Ascending aorta (tissue), 2 donors: ENCODE results near the gene ITPA. TPM values are rescaled to one million over a fixed set of nuclear protein-coding genes. Genes with fewer than 3 reads are reported as not detected.

Experiments
- DNase-seq, 2 donors: peaks; one replicate each; pipeline ENCODE4 v3.0.0-alpha.2; 2019; ENCODE audit warnings: low spot score in 2 of 2
- H3K27ac ChIP-seq, 2 donors: fragments of 200-600 bp; sonication (generic); one replicate each; pipeline ENCODE4 v1.5.1; 2016 to 2017; ENCODE audit warnings: mild to moderate bottlenecking in 1 of 2
- H3K27me3 ChIP-seq: fragments of 200-600 bp; sonication (generic); one replicate; pipeline ENCODE4 v1.5.1; 2017
- H3K36me3 ChIP-seq, 2 donors: fragments of 200-600 bp; sonication (generic); one replicate each; pipeline ENCODE4 v1.5.1; 2016
- H3K4me1 ChIP-seq, 2 donors: fragments of 200-600 bp; sonication (generic); one replicate each; pipeline ENCODE4 v1.5.1; 2016 to 2017; ENCODE audit warnings: mild to moderate bottlenecking in 1 of 2
- H3K4me3 ChIP-seq, 2 donors: fragments of 200-600 bp; sonication (generic); one replicate each; pipeline ENCODE4 v1.5.1; 2016 to 2017; ENCODE audit warnings: mild to moderate bottlenecking in 1 of 2
- H3K9me3 ChIP-seq, 2 donors: fragments of 200-600 bp; sonication (generic); one replicate each; pipeline ENCODE4 v1.5.1; 2016
- intact Hi-C: fragments of 100-400 bp; cut with DNase I; formaldehyde crosslinking; loops from one replicate; pipeline ENCODE4 v1.15.1; 2023
- total RNA-seq: library from RNA; depleted of rRNA; stranded (reverse); fragments of >200 nt; gene quantifications from one replicate; pipeline ENCODE4 v1.1.0, GENCODE V29; 2016
- TF ChIP-seq, protein P1 (sequence below), 3 experiments: fragments of 200-600 bp in 2 of 3; fragments of 450-650 bp in 1 of 3; sonication (generic) in 2 of 3; IDR thresholded peaks; one replicate each; pipeline ENCODE4 v1.5.1; 2016 to 2019; ENCODE audit warnings: antibody characterized with exemption in 3 of 3, mild to moderate bottlenecking in 1 of 3, moderate library complexity in 1 of 3

The ITPA gene
- 111 TPM for total RNA-seq

DNA sequence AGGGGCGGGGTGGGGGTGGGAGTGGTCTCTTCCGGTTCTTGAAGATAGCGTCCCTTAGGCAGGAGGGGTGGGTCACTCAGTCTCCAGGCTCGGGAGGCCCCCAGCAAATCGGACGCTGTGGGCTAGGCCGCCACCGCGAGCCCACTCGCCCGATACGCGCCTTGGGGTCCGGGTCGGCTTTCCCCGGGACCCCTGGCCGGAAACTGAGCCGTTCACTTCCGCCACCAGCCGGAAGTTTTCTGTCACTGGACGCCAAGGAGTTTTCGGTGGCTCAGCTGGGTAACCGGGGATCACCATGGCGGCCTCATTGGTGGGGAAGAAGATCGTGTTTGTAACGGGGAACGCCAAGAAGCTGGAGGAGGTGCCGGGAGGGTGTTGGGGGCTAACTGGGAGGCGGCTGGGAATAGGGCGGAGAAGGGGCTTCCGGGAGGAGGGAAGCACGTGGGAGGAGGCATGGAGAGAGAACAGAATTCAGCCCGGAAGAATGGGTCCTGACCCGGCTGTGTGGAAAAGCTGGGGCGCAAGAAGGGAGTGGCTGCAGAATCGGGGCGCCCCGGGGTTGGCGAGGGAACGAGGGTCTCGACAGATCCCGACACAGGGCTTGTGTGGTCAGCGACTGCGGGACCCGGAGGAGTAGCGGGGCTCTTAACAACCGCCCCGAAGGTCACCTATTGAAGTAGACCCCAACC is at the start of gene ITPA:
ITPA (plus strand) TSS at position 242 of the 689 bp plus-strand sequence; CDS start at position 296, 54 bp downstream.
- Histone ChIP-seq H3K36me3 (peaks cover 0 to 12% of the 10 kb centered on the region in 2 donors), H3K4me3 (peak within 1 kb of the TSS; percentile 93 to 96), H3K9me3 (no peaks in the 10 kb centered on the region), H3K27ac (peak within 1 kb of the TSS; percentile 84 to 92), H3K4me1 (peaks cover 4 to 7% of the 10 kb centered on the region in 2 donors), H3K27me3 (no peaks in the 10 kb centered on the region)
- peak in 1 of 2 donors; percentile 69 for DNase-seq
- intact Hi-C loops, result loop anchor here (10.0 kb wide), 1 partner anchor 195 kb away; the partner anchor contains the start of gene DNAAF9
- TF ChIP-seq, protein P1, sequence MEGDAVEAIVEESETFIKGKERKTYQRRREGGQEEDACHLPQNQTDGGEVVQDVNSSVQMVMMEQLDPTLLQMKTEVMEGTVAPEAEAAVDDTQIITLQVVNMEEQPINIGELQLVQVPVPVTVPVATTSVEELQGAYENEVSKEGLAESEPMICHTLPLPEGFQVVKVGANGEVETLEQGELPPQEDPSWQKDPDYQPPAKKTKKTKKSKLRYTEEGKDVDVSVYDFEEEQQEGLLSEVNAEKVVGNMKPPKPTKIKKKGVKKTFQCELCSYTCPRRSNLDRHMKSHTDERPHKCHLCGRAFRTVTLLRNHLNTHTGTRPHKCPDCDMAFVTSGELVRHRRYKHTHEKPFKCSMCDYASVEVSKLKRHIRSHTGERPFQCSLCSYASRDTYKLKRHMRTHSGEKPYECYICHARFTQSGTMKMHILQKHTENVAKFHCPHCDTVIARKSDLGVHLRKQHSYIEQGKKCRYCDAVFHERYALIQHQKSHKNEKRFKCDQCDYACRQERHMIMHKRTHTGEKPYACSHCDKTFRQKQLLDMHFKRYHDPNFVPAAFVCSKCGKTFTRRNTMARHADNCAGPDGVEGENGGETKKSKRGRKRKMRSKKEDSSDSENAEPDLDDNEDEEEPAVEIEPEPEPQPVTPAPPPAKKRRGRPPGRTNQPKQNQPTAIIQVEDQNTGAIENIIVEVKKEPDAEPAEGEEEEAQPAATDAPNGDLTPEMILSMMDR (IDR thresholded peaks at IDR 0.05), result peak in 1 of 3 experiments; percentile 4

DNA sequence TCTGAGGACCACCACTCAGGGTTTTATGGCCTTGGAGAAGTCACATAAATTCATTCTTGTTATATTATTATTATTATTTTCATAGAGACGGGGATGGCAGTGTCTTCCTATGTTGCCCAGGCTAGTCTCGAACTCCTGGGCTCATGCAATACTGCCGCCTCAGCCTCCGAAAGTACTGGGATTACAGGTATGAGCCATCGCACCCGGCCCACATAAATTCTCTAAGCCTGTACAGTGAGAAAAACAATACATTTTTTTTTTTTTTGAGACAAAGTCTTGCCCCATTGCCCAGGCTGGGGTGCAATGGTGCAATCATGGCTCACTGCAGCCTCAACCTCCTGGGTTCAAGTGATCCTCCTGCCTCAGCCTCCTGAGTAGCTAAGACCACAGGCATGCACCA is 48.9 kb upstream of the ITPA start:
- H3K9me3 ChIP-seq, result no peaks in the 10 kb centered on the region
- H3K27me3 ChIP-seq, result no peaks in the 10 kb centered on the region
- peaks cover 12 to 27% of the 10 kb centered on the region in 2 donors for H3K4me1 ChIP-seq
- H3K4me3 ChIP-seq, result peak overlapping the region in 1 of 2 donors; percentile 94
- H3K27ac ChIP-seq, result no peak overlapping the region
- no peak for DNase-seq
- TF ChIP-seq, protein P1 (IDR thresholded peaks at IDR 0.05), result no peak
- no peaks in the 10 kb centered on the region for H3K36me3 ChIP-seq
- intact Hi-C loops, result no loop called here

DNA sequence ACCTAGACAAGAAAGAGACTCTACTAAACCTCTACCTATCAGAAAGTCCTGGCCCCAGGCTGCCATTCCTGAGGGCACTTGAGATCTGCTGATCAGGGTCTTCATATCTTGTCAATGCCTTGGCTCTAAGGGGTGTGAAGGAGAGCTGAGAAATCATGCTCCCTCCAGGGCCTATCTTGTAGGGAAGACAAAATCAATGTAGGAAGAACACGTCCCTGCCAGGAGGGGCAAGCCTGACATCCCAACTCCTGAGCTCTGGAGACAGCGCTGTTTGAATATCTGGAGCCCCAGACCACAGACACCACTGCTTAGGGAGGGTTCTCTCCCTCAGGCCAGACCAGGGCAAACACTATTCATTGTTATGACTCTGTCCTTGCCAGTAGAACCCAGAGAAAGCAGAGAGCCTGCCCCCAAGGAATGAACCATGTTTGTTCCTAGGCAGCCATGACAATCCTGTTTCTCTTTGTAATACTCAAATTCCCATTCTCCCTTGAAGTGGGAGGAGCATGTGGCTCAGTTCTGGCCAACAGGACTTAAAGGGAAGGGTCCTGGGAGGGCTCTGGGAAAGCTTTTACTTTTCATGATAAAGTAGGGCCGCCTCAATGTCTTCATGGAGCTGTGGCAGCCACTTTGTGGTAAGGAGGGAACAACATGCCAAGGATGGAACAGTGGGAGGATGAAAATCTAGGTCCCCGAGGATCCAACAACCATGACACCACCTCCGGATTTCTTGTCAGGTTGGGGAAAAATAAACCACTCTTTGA is 47.8 kb upstream of the ITPA start:
- TF ChIP-seq, protein P1 (IDR thresholded peaks at IDR 0.05), result no peak
- Histone ChIP-seq H3K36me3 (no peaks in the 10 kb centered on the region), H3K27me3 (no peaks in the 10 kb centered on the region), H3K4me3 (no peak overlapping the region), H3K4me1 (peaks cover 12 to 24% of the 10 kb centered on the region in 2 donors), H3K9me3 (no peaks in the 10 kb centered on the region), H3K27ac (no peak overlapping the region)
- DNase-seq, result no peak
- intact Hi-C loops, result no loop called here

DNA sequence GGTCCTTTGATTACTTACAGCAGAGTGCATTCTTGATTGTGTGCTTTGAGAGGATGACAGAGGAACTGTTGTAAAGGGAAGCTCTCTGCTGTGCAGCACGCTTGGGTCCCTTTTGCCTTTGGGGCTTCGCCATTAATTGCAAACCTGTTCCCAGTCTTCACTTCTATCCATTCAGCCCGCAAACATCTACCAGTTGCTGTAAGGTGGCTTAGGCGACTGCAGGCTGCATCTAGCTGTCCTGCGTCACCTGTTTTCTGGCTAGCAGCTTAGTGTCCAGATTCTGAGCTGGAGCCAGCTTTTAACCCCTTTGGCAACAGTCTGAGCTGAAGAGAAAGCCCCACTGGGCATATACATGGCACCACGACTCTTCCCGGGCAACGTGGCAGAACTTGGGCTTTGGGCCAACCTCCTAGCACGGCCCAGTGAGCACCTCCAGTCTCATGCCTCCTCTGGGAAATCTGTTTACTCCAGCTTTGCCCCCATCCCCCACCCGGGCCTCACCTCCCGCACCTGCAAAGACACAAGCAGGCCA is 47.2 kb upstream of the ITPA start:
- DNase-seq, result no peak
- Histone ChIP-seq H3K27me3 (no peaks in the 10 kb centered on the region), H3K9me3 (no peaks in the 10 kb centered on the region), H3K4me3 (no peak overlapping the region), H3K4me1 (peaks cover 12 to 18% of the 10 kb centered on the region in 2 donors), H3K27ac (no peak overlapping the region), H3K36me3 (no peaks in the 10 kb centered on the region)
- TF ChIP-seq, protein P1 (IDR thresholded peaks at IDR 0.05), result no peak
- intact Hi-C loops, result no loop called here

DNA sequence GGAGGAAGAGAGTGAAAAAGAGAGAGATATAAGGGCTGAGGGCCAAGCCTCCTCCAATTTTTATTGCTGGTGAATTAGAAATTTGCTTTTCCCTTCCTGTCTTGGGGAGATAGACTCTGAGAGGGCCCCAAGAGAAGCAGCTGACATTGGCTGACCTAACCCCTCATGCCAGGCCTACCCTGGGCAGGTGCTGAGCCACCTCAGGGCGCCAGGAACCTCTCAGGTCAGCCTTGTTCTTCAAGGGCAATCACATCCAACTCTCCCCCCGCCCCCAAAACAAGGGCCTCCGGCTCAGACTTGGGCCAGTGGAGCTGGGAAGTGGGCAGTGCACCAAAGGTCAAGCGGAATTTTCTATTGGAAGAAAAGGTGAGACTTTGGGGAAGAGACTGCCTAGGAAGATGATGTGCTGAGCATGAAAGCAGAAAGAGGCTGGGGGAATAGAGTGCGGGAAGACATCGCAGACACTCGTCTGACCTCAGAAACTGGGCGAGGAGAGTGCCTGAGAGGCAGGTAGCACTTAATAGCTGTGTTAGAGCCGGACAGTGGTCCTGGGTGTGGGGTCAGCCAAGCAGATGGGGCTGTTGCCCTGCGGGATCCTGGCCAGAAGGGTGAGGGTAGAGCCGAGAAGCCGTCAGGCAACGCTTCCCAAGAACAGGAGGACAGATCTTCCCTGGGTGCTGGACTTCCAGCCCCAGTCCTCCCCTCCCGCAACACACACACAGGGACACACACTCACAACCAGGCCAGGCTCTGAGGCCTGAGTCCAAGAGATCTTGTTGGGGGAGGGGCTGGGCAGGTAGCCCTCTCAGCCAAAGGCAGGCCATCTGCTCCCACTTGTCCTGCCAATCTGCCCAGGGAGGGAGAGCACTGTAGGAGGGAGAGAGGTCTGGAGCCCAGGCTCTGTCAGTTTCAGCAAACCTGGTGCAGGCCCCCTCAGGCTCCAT is 45.9 kb upstream of the ITPA start:
- no peak overlapping the region for H3K27ac ChIP-seq
- H3K9me3 ChIP-seq, result no peaks in the 10 kb centered on the region
- no peaks in the 10 kb centered on the region for H3K27me3 ChIP-seq
- TF ChIP-seq, protein P1 (IDR thresholded peaks at IDR 0.05), result no peak
- H3K36me3 ChIP-seq, result no peaks in the 10 kb centered on the region
- peaks cover 5 to 6% of the 10 kb centered on the region in 2 donors for H3K4me1 ChIP-seq
- DNase-seq, result no peak
- no peak overlapping the region for H3K4me3 ChIP-seq
- intact Hi-C loops, result no loop called here
